AG04450 (cell line): ENCODE results near the gene ADAMTS19. TPM values are rescaled to one million over a fixed set of nuclear protein-coding genes. Genes with fewer than 3 reads are reported as not detected.
A peak's percentile ranks its signal among the peaks of the same experiment; 100 is the strongest.

Source experiments
- CTCF ChIA-PET: fragments of 300-600, 350-600 bp; formaldehyde crosslinking; extraction: SDS; loops from one replicate; lab custom pipeline; 2022; ENCODE audit warnings: antibody characterized with exemption, inconsistent platforms; lab: Charles Lee
- POLR2A ChIA-PET: fragments of 350-600 bp; formaldehyde crosslinking; extraction: SDS; loops from one replicate; lab custom pipeline; 2021; ENCODE audit warnings: antibody characterized with exemption, inconsistent platforms; lab: Yijun Ruan, JAX
- DNase-seq: peaks from one replicate; pipeline ENCODE4 v3.0.0-alpha.2; 2011; ENCODE audit warnings: low read depth, low spot score
- H3K27ac ChIP-seq: one replicate; pipeline ENCODE4 v1.5.1; 2012; ENCODE audit warnings: low read depth, low read length, control low read depth
- H3K27me3 ChIP-seq: one replicate; pipeline ENCODE4 v1.6.0; 2012; ENCODE audit warnings: low read length; ENCODE audit not compliant: control insufficient read depth, insufficient read depth
- H3K4me3 ChIP-seq: 2 replicates; pipeline ENCODE4 v1.5.1; 2011; ENCODE audit warnings: mild to moderate bottlenecking, low read depth, low read length, control low read depth
- H3K9me3 ChIP-seq: 2 replicates; pipeline ENCODE4 v1.5.1; 2012; ENCODE audit warnings: low read length; ENCODE audit not compliant: control insufficient read depth, insufficient read depth
- CTCF ChIP-seq: IDR thresholded peaks from 2 replicates; pipeline ENCODE4 v1.5.1; 2011; ENCODE audit warnings: low read depth, low read length, control low read depth, inconsistent platforms
- polyA plus RNA-seq: library from polyadenylated mRNA; depleted of rRNA; stranded (reverse); fragments of >200 nt; gene quantifications from 2 replicates; pipeline ENCODE4 v1.2.3, GENCODE V29; 2011

The ADAMTS19 gene
- polyA plus RNA-seq, 1 experiment = 0.02 TPM

- peak; percentile 23; the same call in 1 of the 2 replicates for TF ChIP-seq CTCF
- DNase-seq = no peak
- no peak overlapping the region for H3K4me3 ChIP-seq
- no peak overlapping the region for H3K27ac ChIP-seq
- H3K9me3 ChIP-seq = no peaks in the 10 kb centered on the region
- H3K27me3 ChIP-seq = no peaks in the 10 kb centered on the region
- CTCF ChIA-PET = interaction anchor here (1.0 to 1.9 kb wide), 2 partner anchors 11 to 34 kb away, joined by 3 to 11 read pairs; no protein-coding TSS in a partner anchor
- POLR2A ChIA-PET = no interaction called here
Measured at GRCh38 chr5:129698661-129699060, 238.6 kb downstream of the ADAMTS19 start.

- no peaks in the 10 kb centered on the region for H3K9me3 ChIP-seq
- ChIA-PET CTCF (no interaction called here), POLR2A (no interaction called here)
- H3K27me3 ChIP-seq = no peaks in the 10 kb centered on the region
- H3K4me3 ChIP-seq = no peak overlapping the region
- H3K27ac ChIP-seq = no peak overlapping the region
- TF ChIP-seq CTCF = no peak
- DNase-seq = no peak
Measured at GRCh38 chr5:129716235-129716634, 256.1 kb downstream of the ADAMTS19 start.

GRCh38 chr5:129716651-129717050 is 256.6 kb downstream of the ADAMTS19 start:
- H3K27me3 ChIP-seq = no peaks in the 10 kb centered on the region
- POLR2A ChIA-PET = no interaction called here

GRCh38 chr5:129717751-129718310 is 257.7 kb downstream of the ADAMTS19 start:
- CTCF ChIA-PET = no interaction called here
- Histone ChIP-seq H3K9me3 (no peaks in the 10 kb centered on the region), H3K4me3 (no peak overlapping the region), H3K27ac (no peak overlapping the region), H3K27me3 (no peaks in the 10 kb centered on the region)
- POLR2A ChIA-PET = no interaction called here
- no peak for TF ChIP-seq CTCF
- DNase-seq = no peak

More at GRCh38 chr5:129716651-129717050, 256.6 kb downstream of the ADAMTS19 start:
- H3K4me3 ChIP-seq = no peak overlapping the region
- no peak for DNase-seq
- CTCF ChIA-PET = no interaction called here
- TF ChIP-seq CTCF = no peak
- no peaks in the 10 kb centered on the region for H3K9me3 ChIP-seq
- no peak overlapping the region for H3K27ac ChIP-seq

- DNase-seq = no peak
- Histone ChIP-seq H3K27ac (no peak overlapping the region), H3K4me3 (no peak overlapping the region), H3K9me3 (no peaks in the 10 kb centered on the region), H3K27me3 (no peaks in the 10 kb centered on the region)
- TF ChIP-seq CTCF = no peak
- ChIA-PET CTCF (no interaction called here), POLR2A (no interaction called here)
Measured at GRCh38 chr5:129718471-129719090, 258.5 kb downstream of the ADAMTS19 start.
